Upper lobe of left lung (tissue), 4 donors: ENCODE data around the gene FBXL3.

Experiments used
- EP300 ChIP-seq, 4 donors: sonication (generic); formaldehyde crosslinking; IDR thresholded peaks; one replicate each; pipeline ENCODE4 v1.5.1; 2017; ENCODE audit warnings: antibody characterized with exemption in 4 of 4, control low read depth in 2 of 4
- POLR2A ChIP-seq, 4 donors: fragments of 450-650 bp; IDR thresholded peaks; one replicate each; pipeline ENCODE4 v1.5.1; 2016 to 2017; ENCODE audit warnings: antibody characterized with exemption in 4 of 4, mild to moderate bottlenecking in 2 of 4
- POLR2AphosphoS5 ChIP-seq, 2 donors: sonication (generic); formaldehyde crosslinking; IDR thresholded peaks; one replicate each; pipeline ENCODE4 v1.5.1; 2017; ENCODE audit warnings: antibody characterized with exemption in 2 of 2
- TF ChIP-seq, protein P1 (sequence below), 6 experiments: fragments of 450-650 bp in 4 of 6; fragments of 200-600 bp in 2 of 6; sonication (generic) in 2 of 6; IDR thresholded peaks; one replicate each; pipeline ENCODE4 v1.5.1; 2016 to 2019; ENCODE audit warnings: antibody characterized with exemption in 6 of 6

GRCh38 chr13:76982061-76982460 is 44.9 kb downstream of the FBXL3 start:
- TF ChIP-seq POLR2A (IDR thresholded peaks at IDR 0.05) (no peak), POLR2AphosphoS5 (IDR thresholded peaks at IDR 0.05) (no peak), EP300 (IDR thresholded peaks at IDR 0.05) (no peak)
- TF ChIP-seq, protein P1, sequence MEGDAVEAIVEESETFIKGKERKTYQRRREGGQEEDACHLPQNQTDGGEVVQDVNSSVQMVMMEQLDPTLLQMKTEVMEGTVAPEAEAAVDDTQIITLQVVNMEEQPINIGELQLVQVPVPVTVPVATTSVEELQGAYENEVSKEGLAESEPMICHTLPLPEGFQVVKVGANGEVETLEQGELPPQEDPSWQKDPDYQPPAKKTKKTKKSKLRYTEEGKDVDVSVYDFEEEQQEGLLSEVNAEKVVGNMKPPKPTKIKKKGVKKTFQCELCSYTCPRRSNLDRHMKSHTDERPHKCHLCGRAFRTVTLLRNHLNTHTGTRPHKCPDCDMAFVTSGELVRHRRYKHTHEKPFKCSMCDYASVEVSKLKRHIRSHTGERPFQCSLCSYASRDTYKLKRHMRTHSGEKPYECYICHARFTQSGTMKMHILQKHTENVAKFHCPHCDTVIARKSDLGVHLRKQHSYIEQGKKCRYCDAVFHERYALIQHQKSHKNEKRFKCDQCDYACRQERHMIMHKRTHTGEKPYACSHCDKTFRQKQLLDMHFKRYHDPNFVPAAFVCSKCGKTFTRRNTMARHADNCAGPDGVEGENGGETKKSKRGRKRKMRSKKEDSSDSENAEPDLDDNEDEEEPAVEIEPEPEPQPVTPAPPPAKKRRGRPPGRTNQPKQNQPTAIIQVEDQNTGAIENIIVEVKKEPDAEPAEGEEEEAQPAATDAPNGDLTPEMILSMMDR (IDR thresholded peaks at IDR 0.05) = no peak
